ENCODE data around the gene TSC22D3.

Gene TSC22D3

DNA sequence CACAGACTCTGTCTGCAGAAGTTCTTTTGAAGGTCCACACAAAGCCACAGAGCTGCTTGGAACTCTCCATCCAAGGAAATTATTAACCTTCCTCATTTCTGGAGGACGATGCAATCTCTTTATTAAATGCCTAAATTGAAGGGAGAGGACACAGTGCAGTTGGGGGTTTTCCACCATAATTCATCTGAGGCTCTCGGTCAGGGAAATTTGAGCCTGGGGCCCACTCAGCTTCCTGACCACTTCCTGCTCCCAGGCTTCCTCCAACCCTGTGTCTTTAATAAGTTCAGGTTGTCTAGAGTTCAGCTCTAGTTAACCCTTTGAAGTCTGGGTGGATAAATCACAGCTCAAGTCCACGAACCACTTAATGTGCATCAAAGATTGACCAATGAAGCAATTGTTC, 88.8 kb downstream of the TSC22D3 start:
- TF ChIP-seq CTCF (IDR thresholded peaks at IDR 0.05) = no peak

- no peak for TF ChIP-seq CTCF (IDR thresholded peaks at IDR 0.05)
Observed at GRCh38 chrX:107686026-107686425, 89.6 kb downstream of the TSC22D3 start.

DNA sequence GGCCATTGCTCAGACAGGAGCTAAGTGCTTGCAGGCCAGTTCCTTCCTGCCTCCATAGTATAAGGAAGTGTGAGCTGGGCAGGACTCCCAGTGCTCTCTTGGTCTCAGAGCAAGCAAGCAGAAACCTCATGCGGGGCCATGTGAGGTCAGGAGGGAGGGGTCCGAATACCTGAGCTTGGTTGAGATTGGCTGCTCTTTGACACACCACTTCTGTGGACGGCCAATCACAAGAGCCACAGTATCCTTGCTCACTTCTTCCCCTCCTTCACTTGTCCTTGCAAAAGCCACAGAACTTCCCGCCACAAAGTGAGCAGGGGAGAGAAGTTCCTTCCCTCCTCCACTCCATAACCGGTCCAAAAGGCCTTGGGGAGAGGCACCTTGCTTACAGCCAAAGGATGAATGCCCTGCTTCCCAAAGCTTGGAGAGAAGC, 90.6 kb downstream of the TSC22D3 start:
- TF ChIP-seq CTCF (IDR thresholded peaks at IDR 0.05) = no peak

GRCh38 chrX:107683931-107684330, 91.7 kb downstream of the TSC22D3 start:
- no peak for TF ChIP-seq CTCF (IDR thresholded peaks at IDR 0.05)

GRCh38 chrX:107683124-107683895, 92.3 kb downstream of the TSC22D3 start:
- no peak for TF ChIP-seq CTCF (IDR thresholded peaks at IDR 0.05)

- no peak for TF ChIP-seq CTCF (IDR thresholded peaks at IDR 0.05)
Observed at GRCh38 chrX:107682256-107682655, 93.3 kb downstream of the TSC22D3 start.

- no peak for TF ChIP-seq CTCF (IDR thresholded peaks at IDR 0.05)
Observed at GRCh38 chrX:107678957-107679740, 96.4 kb downstream of the TSC22D3 start.

All from LNCAP (cell line).